ENCODE results near the gene ZBTB2. TPM values are rescaled to one million over a fixed set of nuclear protein-coding genes. Genes with fewer than 3 reads are reported as not detected.

Gene ZBTB2
- total RNA-seq, 1 donor from 2014 or later, result 11.6 TPM

DNA sequence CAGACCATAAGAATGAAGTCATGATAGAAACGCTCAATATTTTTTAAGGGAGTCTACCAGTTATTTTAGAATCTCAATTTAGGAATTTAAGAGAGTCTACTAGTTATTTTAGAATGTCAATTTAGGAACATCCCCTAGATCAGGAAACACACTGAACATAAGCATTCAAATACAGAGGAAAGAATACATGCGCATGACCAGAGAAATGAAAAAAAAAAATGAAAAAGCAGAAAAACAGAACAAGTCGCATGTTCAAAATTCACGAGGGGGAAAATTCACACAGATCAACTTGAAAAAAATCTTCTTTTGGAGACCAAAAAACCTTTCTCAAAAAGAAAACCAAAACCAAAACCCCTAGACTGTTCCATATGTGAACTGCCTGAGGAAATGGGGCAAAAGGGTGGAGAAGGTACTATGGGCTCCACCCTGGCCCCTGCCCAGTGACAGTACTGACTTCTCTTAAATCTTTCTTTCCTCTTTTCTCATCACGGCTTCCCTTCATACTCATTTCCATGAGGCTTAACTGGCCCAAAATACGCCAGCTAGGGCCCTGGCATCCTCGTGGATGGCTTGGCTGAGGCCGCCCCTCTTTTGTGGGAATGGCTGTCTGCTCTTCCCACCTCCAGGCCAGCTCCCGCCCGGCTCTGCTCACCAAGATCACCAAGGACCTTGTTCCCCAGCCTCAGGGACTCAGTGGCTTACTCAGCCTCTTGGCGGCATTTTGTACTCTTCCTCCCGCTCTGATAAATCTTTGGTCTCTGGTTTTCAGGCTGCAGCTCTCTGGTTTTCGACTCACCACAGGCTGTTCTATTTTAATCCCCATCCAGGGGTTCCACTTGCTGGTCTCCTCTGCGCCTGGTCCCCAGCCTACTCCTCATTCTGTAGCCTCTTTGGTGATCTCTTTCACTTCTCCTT, 11.2 kb downstream of the ZBTB2 start:
- no peak overlapping the region for H2AFZ ChIP-seq (replicated peaks)
- no peak overlapping the region for H3K27ac ChIP-seq
- H3K4me2 ChIP-seq, result no peak overlapping the region
- no peaks in the 10 kb centered on the region for H3K4me1 ChIP-seq
- H3F3A ChIP-seq (ENCODE audit: low read depth), result peaks cover 7% of the 10 kb centered on the region
- Mint-ChIP-seq H3K9me3 (peaks cover 6% of the 10 kb centered on the region), H3K36me3 (peaks cover 18% of the 10 kb centered on the region), H3K27ac (no peak overlapping the region), H3K4me3 (no peak overlapping the region), H3K4me1 (peaks cover 22% of the 10 kb centered on the region), H3K27me3 (ENCODE audit: insufficient read depth, low read depth) (no peaks in the 10 kb centered on the region)
- no peaks in the 10 kb centered on the region for H3K27me3 ChIP-seq
- TF ChIP-seq, protein P1, sequence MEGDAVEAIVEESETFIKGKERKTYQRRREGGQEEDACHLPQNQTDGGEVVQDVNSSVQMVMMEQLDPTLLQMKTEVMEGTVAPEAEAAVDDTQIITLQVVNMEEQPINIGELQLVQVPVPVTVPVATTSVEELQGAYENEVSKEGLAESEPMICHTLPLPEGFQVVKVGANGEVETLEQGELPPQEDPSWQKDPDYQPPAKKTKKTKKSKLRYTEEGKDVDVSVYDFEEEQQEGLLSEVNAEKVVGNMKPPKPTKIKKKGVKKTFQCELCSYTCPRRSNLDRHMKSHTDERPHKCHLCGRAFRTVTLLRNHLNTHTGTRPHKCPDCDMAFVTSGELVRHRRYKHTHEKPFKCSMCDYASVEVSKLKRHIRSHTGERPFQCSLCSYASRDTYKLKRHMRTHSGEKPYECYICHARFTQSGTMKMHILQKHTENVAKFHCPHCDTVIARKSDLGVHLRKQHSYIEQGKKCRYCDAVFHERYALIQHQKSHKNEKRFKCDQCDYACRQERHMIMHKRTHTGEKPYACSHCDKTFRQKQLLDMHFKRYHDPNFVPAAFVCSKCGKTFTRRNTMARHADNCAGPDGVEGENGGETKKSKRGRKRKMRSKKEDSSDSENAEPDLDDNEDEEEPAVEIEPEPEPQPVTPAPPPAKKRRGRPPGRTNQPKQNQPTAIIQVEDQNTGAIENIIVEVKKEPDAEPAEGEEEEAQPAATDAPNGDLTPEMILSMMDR (IDR thresholded peaks at IDR 0.05), result no peak
- TF ChIP-seq EZH2phosphoT487 (IDR thresholded peaks at IDR 0.05), result no peak
- TF ChIP-seq EZH2 (IDR thresholded peaks at IDR 0.05), result no peak
- H3K79me2 ChIP-seq (ENCODE audit: low read depth), result peaks cover 94% of the 10 kb centered on the region
- H3K9me3 ChIP-seq (ENCODE audit: low read depth), result no peaks in the 10 kb centered on the region
- no peak overlapping the region for H3K9ac ChIP-seq
- no peak for DNase-seq (ENCODE audit: low spot score)
- no peak overlapping the region for H3K4me3 ChIP-seq
- H3K36me3 ChIP-seq, result no peaks in the 10 kb centered on the region
- H4K20me1 ChIP-seq (ENCODE audit: low read depth), result no peaks in the 10 kb centered on the region

DNA sequence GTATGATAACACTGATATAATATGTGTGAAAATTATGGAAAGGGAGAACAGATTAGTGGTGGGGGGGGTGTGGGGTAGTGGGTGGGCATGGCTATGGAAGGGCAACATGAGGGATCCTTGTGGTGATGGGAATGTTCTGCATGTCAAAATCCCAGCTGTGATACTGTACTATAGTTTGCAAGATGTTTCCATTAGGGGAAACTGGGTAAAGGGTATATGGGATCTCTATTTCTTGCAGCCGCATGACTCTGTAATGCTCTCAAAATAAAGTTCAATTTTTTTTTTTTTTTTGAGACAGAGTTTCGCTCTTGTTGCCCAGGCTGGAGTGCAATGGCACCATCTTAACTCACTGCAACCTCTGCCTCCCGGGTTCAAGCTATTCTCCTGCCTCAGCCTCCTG, 14.3 kb downstream of the ZBTB2 start:
- Histone ChIP-seq H3K79me2 (ENCODE audit: low read depth) (peaks cover 75% of the 10 kb centered on the region), H3F3A (ENCODE audit: low read depth) (peaks cover 7% of the 10 kb centered on the region), H3K9me3 (ENCODE audit: low read depth) (no peaks in the 10 kb centered on the region), H3K4me3 (no peak overlapping the region), H3K27ac (no peak overlapping the region), H3K27me3 (no peaks in the 10 kb centered on the region), H3K4me2 (no peak overlapping the region), H2AFZ (replicated peaks) (no peak overlapping the region), H4K20me1 (ENCODE audit: low read depth) (no peaks in the 10 kb centered on the region), H3K9ac (no peak overlapping the region), H3K4me1 (peaks cover 6% of the 10 kb centered on the region), H3K36me3 (no peaks in the 10 kb centered on the region)
- Mint-ChIP-seq H3K36me3 (peaks cover 23% of the 10 kb centered on the region), H3K27ac (no peak overlapping the region), H3K9me3 (peaks cover 6% of the 10 kb centered on the region), H3K4me1 (peaks cover 38% of the 10 kb centered on the region), H3K27me3 (ENCODE audit: insufficient read depth, low read depth) (no peaks in the 10 kb centered on the region), H3K4me3 (no peak overlapping the region)
- TF ChIP-seq, protein P1 (IDR thresholded peaks at IDR 0.05), result no peak
- TF ChIP-seq EZH2phosphoT487 (IDR thresholded peaks at IDR 0.05) (no peak), EZH2 (IDR thresholded peaks at IDR 0.05) (no peak)
- DNase-seq (ENCODE audit: low spot score), result no peak

DNA sequence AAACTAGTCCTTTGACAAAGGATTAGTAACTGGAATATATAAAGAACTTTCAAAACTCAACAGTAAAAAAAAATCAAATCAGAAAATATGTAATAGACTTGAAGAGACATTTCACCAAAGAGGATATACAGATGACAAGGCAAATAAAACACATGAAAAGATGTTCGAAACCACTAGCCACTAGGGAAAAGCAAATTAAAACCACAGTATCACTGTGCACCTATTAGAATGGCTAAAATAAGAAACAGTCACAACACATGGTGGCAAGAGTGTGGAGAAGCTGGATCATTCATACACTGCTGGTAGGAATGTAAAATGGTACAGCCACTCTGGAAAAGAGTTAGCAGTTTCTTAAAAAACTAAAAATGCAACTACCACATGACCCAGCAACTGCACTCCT, 14.9 kb downstream of the ZBTB2 start:
- Histone ChIP-seq H3K9ac (no peak overlapping the region), H2AFZ (replicated peaks) (no peak overlapping the region), H3K4me2 (no peak overlapping the region), H3K36me3 (no peaks in the 10 kb centered on the region), H3K4me1 (peaks cover 6% of the 10 kb centered on the region), H3K27me3 (no peaks in the 10 kb centered on the region), H3K9me3 (ENCODE audit: low read depth) (no peaks in the 10 kb centered on the region), H3K4me3 (no peak overlapping the region), H3F3A (ENCODE audit: low read depth) (peaks cover 7% of the 10 kb centered on the region), H4K20me1 (ENCODE audit: low read depth) (no peaks in the 10 kb centered on the region), H3K27ac (no peak overlapping the region), H3K79me2 (ENCODE audit: low read depth) (peaks cover 69% of the 10 kb centered on the region)
- peaks cover 28% of the 10 kb centered on the region for H3K36me3 Mint-ChIP-seq
- H3K4me3 Mint-ChIP-seq, result no peak overlapping the region
- TF ChIP-seq EZH2 (IDR thresholded peaks at IDR 0.05) (no peak), EZH2phosphoT487 (IDR thresholded peaks at IDR 0.05) (no peak)
- TF ChIP-seq, protein P1 (IDR thresholded peaks at IDR 0.05), result no peak
- no peaks in the 10 kb centered on the region for H3K27me3 Mint-ChIP-seq (ENCODE audit: insufficient read depth, low read depth)
- no peak for DNase-seq (ENCODE audit: low spot score)
- peaks cover 39% of the 10 kb centered on the region for H3K4me1 Mint-ChIP-seq
- peaks cover 6% of the 10 kb centered on the region for H3K9me3 Mint-ChIP-seq
- no peak overlapping the region for H3K27ac Mint-ChIP-seq

All from neural progenitor cell (in vitro differentiated cells).